Activated naive CD8-positive, alpha-beta T cell treated with anti-CD3 and anti-CD28 coated beads for 36 hours (primary cell): Measurements from ENCODE around the gene TECRL. TPM values are rescaled to one million over a fixed set of nuclear protein-coding genes. Genes with fewer than 3 reads are reported as not detected.

Source experiments
- DNase-seq: peaks from one replicate; pipeline ENCODE4 v3.0.0; 2021
- H3K27ac Mint-ChIP-seq: one replicate; pipeline ENCODE4 v1.8.0; 2022; ENCODE audit warnings: mild to moderate bottlenecking, moderate library complexity, mixed read lengths
- H3K27me3 Mint-ChIP-seq: one replicate; pipeline ENCODE4 v1.8.0; 2022; ENCODE audit warnings: mild to moderate bottlenecking, mixed read lengths
- H3K36me3 Mint-ChIP-seq: one replicate; pipeline ENCODE4 v1.8.0; 2021; ENCODE audit warnings: mild to moderate bottlenecking, mixed read lengths
- H3K4me1 Mint-ChIP-seq: one replicate; pipeline ENCODE4 v1.8.0; 2021; ENCODE audit warnings: mixed read lengths
- H3K4me3 Mint-ChIP-seq: one replicate; pipeline ENCODE4 v1.8.0; 2022; ENCODE audit warnings: mild to moderate bottlenecking, moderate library complexity, mixed read lengths
- H3K9me3 Mint-ChIP-seq: one replicate; pipeline ENCODE4 v1.8.0; 2022; ENCODE audit warnings: mixed read lengths
- total RNA-seq, 2 experiments: library from RNA; stranded (reverse); gene quantifications; one replicate each; pipeline ENCODE4 v1.2.3, GENCODE V29; 2021

The TECRL gene
- total RNA-seq, 2 experiments from 2014 or later, result not detected

- Mint-ChIP-seq H3K9me3 (peaks cover 5% of the 10 kb centered on the region), H3K27ac (no peak overlapping the region), H3K4me1 (no peaks in the 10 kb centered on the region), H3K36me3 (no peaks in the 10 kb centered on the region), H3K27me3 (no peaks in the 10 kb centered on the region), H3K4me3 (no peak overlapping the region)
- DNase-seq, result no peak
Measured at GRCh38 chr4:64251781-64252180, 157.5 kb downstream of the TECRL start.

GRCh38 chr4:64250488-64250887, 158.8 kb downstream of the TECRL start:
- no peaks in the 10 kb centered on the region for H3K27me3 Mint-ChIP-seq
- no peak for DNase-seq
- no peak overlapping the region for H3K4me3 Mint-ChIP-seq
- no peaks in the 10 kb centered on the region for H3K36me3 Mint-ChIP-seq
- no peaks in the 10 kb centered on the region for H3K4me1 Mint-ChIP-seq
- H3K9me3 Mint-ChIP-seq, result peaks cover 5% of the 10 kb centered on the region
- no peak overlapping the region for H3K27ac Mint-ChIP-seq

- Mint-ChIP-seq H3K36me3 (no peaks in the 10 kb centered on the region), H3K4me1 (no peaks in the 10 kb centered on the region), H3K9me3 (peaks cover 5% of the 10 kb centered on the region), H3K27me3 (no peaks in the 10 kb centered on the region), H3K4me3 (no peak overlapping the region), H3K27ac (no peak overlapping the region)
- no peak for DNase-seq
Measured at GRCh38 chr4:64250061-64250460, 159.2 kb downstream of the TECRL start.

- H3K27ac Mint-ChIP-seq, result no peak overlapping the region
- H3K36me3 Mint-ChIP-seq, result no peaks in the 10 kb centered on the region
- no peaks in the 10 kb centered on the region for H3K4me1 Mint-ChIP-seq
- no peak for DNase-seq
- no peak overlapping the region for H3K4me3 Mint-ChIP-seq
- H3K27me3 Mint-ChIP-seq, result no peaks in the 10 kb centered on the region
- H3K9me3 Mint-ChIP-seq, result peaks cover 6% of the 10 kb centered on the region
Measured at GRCh38 chr4:64248186-64248585, 161.1 kb downstream of the TECRL start.

GRCh38 chr4:64230709-64231310, 178.4 kb downstream of the TECRL start:
- Mint-ChIP-seq H3K36me3 (peaks cover 3% of the 10 kb centered on the region), H3K27me3 (no peaks in the 10 kb centered on the region), H3K27ac (no peak overlapping the region), H3K4me3 (no peak overlapping the region), H3K9me3 (peaks cover 18% of the 10 kb centered on the region), H3K4me1 (no peaks in the 10 kb centered on the region)
- DNase-seq, result no peak
